MM.1S (cell line): ENCODE results near the gene PRKD3.

ENCODE experiments used
- EZH2 ChIP-seq: fragments of 300-600 bp; sonication (generic); optimal IDR thresholded peaks from 2 replicates; pipeline ENCODE3; 2017; ENCODE audit warnings: low read depth, mild to moderate bottlenecking, antibody characterized with exemption, low read length, mixed read lengths
- EZH2phosphoT487 ChIP-seq: fragments of 300-600 bp; sonication (generic); IDR thresholded peaks from 2 replicates; pipeline ENCODE4 v1.6.1; 2018; ENCODE audit warnings: antibody characterized with exemption, low read length
- TF ChIP-seq, protein P1 (sequence below): fragments of 300-600 bp; sonication (generic); IDR thresholded peaks from 2 replicates; pipeline ENCODE4 v1.5.1; 2016; ENCODE audit warnings: antibody characterized with exemption, low read length, mixed read lengths

GRCh38 chr2:37276291-37276690 is 48.3 kb downstream of the PRKD3 start:
- TF ChIP-seq, protein P1, sequence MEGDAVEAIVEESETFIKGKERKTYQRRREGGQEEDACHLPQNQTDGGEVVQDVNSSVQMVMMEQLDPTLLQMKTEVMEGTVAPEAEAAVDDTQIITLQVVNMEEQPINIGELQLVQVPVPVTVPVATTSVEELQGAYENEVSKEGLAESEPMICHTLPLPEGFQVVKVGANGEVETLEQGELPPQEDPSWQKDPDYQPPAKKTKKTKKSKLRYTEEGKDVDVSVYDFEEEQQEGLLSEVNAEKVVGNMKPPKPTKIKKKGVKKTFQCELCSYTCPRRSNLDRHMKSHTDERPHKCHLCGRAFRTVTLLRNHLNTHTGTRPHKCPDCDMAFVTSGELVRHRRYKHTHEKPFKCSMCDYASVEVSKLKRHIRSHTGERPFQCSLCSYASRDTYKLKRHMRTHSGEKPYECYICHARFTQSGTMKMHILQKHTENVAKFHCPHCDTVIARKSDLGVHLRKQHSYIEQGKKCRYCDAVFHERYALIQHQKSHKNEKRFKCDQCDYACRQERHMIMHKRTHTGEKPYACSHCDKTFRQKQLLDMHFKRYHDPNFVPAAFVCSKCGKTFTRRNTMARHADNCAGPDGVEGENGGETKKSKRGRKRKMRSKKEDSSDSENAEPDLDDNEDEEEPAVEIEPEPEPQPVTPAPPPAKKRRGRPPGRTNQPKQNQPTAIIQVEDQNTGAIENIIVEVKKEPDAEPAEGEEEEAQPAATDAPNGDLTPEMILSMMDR: no peak
- TF ChIP-seq EZH2 (no peak), EZH2phosphoT487 (no peak)
